CD4-positive, alpha-beta T cell treated with Interleukin-12 subunit alpha and Interleukin-12 subunit beta, for 1 hour (primary cell): Measurements from ENCODE around the gene EMILIN1.
"Not testable (repeated sequence)": the region's sequence is repeated elsewhere in the genome, so short reads cannot be mapped to it uniquely, and the experiment has no call there.

Source experiments
- DNase-seq: peaks from one replicate; pipeline ENCODE4 v3.0.0-alpha.2; 2020

The EMILIN1 gene

DNA sequence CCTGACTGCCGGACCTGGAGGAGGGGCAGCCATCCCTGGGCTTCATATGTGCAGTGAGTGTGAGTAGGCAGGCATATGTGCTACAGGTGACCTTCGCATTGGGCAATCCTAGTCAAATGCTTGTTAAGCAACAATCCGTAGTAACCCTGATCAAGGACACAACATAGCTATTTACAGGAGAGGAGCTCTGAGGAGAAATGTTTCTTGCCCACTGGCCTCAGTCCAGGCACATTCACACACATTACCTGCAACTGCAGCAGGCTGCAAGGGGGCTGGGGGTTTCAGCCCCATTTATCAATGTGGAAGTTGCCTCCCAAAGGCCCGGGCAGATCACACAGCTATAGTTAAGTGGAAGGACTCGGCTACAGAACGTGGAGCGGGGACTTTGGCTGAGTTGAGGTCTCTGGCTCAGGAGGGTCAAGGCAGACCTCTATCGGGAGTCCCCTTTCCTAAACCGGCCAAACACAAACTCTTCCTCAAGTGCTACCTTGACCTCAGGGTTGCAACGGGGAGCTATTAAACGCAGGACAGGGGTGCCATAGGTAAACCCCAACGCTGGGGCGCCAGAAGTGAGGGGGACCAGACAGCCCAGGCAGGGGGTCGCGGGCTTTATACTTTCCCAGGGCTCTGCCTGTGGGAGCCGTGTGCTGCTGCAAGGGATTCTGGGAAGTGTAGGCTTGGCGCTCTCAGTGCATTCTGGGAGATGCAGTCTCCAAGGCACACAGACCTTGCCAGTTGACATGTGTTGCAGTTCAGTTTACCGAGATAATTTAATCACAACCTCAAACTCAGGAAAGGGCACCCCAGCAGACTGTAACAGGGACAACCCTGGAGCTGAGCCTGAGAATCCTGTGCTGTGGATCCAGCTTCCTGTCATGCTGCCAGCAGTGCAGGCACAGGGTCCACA is 17.6 kb downstream of the EMILIN1 start:
- DNase-seq, result peak; percentile 59

DNA sequence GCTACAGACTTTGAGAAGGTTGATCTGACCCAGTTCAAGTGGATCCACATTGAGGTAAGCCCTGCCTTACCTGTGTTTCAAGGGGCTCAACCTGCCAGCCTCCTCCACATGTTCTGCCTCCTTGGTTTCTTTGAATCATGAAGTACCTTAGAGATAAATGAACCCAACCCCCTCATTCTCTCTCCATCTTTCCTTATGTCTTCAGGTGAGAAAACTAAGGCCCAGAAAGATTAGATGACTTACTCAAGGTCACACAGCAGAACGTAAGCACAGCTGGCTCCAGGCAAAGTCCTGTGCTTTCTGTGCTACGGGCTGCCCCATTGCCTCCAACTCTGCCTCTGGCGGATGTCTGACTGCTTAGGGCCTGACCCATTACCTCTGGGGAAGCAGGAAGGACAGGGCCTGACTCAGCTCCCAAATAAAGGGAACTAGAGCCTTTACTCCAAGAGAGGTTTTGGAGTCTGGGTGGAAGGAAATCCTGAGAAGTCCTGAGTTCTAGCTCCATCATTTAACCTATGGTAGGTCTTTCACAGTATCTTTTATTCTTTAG is 18.4 kb downstream of the EMILIN1 start:
- DNase-seq, result no peak

DNA sequence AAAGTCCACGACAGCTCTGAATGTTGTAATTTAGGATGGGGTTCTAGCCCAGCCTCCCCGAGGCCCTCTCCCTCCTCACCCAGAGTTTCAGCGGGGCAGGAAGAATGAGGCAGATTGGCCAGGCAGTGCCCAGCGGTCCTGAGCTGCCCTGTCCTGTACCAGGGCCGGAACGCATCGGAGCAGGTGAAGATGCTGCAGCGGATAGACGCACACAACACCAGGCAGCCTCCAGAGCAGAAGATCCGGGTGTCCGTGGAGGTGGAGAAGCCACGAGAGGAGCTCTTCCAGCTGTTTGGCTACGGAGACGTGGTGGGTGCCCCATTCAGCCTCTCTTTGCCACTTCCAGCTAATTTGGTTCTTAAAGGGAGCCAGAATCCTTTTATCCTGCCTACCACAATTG is 18.9 kb downstream of the EMILIN1 start:
- DNase-seq, result no peak

DNA sequence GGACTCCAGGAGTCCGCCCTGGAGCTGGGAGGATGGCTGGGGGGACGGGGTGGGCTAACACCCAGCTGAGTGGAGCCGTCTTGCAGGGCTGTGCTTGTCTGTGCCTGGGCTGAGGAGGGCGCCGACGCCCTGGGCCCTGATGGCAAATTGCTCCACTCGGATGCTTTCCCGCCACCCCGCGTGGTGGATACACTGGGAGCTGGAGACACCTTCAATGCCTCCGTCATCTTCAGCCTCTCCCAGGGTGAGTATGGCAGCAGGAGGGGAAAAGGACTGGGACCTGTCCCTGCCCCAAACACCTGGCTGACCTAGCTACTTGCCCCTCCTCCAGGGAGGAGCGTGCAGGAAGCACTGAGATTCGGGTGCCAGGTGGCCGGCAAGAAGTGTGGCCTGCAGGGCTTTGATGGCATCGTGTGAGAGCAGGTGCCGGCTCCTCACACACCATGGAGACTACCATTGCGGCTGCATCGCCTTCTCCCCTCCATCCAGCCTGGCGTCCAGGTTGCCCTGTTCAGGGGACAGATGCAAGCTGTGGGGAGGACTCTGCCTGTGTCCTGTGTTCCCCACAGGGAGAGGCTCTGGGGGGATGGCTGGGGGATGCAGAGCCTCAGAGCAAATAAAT is 21.0 kb downstream of the EMILIN1 start:
- DNase-seq, result no peak

DNA sequence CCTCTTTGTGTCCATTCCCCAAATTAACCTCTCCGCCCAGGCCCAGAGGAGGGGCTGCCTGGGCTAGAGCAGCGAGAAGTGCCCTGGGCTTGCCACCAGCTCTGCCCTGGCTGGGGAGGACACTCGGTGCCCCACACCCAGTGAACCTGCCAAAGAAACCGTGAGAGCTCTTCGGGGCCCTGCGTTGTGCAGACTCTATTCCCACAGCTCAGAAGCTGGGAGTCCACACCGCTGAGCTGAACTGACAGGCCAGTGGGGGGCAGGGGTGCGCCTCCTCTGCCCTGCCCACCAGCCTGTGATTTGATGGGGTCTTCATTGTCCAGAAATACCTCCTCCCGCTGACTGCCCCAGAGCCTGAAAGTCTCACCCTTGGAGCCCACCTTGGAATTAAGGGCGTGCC is 21.6 kb downstream of the EMILIN1 start:
- no peak for DNase-seq

DNA sequence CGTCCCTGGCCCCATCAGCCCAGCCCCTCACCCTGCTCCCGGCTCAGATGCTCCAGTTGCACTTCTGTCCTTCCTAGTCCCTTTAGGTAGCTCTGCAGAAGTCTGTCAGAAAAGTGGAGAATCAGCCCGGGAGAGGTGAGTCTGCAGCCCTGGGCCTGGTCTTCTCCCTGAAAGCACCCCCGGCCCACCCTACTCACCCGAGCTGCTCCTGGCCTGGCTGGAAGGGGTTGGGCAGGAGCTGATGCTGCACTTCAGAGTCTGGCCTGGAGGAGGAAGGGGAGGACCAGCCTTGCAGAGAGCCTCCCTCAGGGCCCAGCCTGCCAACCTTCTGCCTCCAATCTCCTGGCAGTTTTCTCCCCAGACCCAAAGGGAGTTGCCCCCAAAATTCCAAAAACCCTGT is 23.9 kb downstream of the EMILIN1 start:
- DNase-seq, result no peak

DNA sequence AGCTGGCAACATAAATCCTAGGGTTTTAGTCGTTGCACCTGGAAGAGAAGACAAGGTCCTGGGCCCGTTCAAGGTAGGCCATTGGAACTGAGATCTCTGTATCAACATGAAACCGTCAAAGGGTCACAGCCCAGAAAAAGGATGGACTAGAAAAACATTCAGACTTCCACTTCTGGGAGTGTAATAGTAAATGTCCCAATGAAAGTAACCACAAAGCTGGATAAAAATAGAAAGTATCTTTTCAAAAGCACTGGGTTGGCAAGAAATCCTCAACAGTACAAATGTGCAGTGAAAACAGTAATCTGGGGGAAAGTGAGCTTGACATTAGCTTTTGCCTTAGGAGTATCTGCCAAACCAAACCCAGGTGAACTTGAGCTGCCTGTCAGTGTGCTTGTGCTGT is 27.6 kb downstream of the EMILIN1 start:
- no peak for DNase-seq

DNA sequence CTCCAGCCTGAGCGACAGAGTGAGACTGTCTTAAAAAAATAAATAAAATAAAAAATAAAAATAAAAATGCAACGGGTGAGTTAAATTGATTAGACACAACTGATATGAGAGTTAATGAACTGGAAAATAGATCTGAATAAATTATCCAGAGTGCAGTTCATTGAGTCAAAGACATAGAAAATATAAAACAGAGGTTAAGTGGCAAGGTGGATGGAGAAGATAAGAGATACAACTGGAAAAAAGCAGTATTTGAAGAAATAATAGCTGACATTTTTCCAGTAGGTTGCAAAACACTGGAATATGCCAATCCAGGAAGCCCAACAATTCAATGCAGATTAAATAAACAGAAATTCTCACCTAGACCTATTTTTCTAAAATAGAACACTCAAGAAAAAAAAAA is 29.8 kb downstream of the EMILIN1 start:
- no peak for DNase-seq

DNA sequence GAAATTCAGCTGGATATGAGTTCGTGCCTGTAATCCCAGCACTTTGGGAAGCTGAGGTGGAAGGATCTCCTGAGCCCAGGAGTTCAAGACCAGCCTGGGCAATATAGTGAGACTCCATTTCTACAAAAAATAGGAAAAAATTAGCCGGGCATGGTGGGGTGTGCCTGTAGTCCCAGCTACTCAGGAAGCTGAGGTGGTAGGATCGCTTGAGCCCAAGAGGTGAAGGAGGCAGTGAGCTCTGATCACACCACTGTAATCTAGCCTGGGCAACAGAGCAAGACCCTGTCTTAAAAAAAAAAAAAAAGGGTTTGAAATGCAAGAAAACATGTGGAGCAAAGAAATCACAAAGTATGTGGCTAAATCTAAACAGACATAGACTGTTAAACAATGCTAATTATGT is 30.7 kb downstream of the EMILIN1 start:
- DNase-seq, result no peak

DNA sequence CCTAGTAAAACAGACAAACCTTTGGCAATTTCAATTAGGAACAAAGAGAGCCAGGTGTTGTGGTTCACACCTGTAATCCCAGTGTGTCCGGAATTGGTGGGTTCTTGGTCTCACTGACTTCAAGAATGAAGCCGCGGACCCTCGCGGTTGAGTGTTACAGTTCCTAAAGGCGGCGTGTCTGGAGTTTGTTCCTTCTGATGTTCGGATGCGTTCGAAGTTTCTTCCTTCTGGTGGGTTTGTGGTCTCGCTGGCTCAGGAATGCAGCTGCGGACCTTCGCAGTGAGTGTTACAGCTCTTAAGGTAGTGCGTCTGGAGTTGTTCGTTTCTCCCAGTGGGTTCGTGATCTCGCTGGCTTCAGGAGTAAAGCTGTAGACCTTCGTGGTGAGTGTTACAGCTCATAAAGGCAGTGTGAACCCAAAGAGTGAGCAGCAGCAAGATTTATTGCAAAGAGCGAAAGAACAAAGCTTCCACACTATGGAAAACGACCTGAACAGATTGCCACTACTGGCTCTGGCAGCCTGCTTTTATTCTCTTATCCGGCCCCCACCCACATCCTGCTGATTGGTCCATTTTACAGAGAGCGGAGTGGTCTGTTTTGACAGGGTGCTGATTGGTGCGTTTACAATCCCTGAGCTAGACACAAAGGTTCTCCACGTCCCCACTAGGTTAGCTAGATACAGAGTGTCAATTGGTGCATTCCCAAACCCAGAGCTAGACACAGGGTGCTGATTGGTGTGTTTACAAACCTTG is 32.4 kb downstream of the EMILIN1 start:
- not testable (repeated sequence) for DNase-seq

DNA sequence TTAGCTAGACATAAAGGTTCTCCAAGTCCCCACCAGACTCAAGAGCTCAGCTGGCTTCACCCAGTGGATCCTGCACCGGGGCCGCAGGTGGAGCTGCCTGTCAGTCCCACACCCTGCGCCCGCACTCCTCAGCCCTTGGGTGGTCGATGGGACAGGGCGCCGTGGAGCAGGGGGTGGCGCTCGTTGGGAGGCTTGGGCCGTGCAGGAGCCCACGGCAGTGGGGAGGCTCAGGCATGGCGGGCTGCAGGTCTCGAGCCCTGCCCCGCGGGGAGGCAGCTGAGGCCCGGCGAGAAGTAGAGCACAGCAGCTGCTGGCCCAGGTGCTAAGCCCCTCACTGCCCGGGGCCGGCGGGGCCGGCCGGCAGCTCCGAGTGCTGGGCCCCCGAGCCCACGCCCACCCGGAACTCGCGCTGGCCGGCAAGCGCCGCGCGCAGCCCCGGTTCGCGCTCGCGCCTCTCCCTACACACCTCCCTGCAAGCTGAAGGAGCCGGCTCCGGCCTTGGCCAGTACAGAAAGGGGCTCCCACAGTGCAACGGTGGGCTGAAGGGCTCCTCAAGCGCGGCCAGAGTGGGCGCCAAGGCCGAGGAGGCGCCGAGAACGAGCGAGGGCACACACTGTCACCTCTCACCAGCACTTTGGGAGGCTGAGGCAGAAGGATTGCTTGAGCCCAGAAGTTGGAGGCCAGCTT is 33.1 kb downstream of the EMILIN1 start:
- DNase-seq, result not testable (repeated sequence)

DNA sequence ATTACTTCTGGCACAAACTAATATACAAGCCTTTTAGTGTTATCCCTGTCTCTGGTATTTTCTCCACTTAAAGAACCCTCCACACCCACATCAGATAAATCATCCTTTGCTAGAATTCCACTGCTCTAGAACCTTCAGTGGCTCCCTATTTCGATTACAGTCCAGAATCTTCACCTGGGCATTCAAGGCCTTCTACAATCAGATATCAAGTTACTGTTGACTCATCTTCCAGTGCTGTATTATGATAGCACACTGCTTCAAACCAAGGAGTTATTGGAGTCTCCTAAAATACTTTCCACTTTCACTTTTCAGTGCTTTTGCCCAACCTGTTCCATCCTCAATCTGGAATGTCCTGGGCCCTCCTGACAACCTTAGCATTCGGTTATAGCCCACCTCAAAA is 37.1 kb downstream of the EMILIN1 start:
- no peak for DNase-seq

DNA sequence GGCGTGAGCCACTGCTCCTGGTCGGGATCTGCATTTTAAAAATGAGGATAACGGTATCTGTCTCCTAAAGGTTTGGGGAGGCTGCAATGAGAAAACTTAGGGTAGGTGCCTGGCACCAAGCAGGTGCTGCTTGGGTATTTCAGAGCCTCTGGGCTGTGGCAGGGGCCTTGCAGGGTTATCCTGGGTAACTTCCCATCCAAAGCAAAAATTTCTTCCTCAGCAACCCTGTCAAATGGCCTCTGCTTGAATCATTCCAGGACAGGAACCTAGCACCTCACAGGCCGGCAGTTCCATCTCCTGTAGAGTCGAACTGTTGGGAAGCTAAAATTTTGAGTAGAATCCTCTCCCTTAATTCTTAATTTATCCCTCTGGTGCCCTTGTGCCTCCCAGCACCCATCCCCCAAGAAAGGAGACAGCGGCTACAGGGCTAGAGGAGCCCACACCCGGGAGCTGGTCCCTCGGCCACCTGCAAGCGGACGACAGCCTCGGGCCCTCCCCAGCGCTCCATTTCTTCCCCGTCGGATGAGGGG is 39.6 kb downstream of the EMILIN1 start:
- no peak for DNase-seq

DNA sequence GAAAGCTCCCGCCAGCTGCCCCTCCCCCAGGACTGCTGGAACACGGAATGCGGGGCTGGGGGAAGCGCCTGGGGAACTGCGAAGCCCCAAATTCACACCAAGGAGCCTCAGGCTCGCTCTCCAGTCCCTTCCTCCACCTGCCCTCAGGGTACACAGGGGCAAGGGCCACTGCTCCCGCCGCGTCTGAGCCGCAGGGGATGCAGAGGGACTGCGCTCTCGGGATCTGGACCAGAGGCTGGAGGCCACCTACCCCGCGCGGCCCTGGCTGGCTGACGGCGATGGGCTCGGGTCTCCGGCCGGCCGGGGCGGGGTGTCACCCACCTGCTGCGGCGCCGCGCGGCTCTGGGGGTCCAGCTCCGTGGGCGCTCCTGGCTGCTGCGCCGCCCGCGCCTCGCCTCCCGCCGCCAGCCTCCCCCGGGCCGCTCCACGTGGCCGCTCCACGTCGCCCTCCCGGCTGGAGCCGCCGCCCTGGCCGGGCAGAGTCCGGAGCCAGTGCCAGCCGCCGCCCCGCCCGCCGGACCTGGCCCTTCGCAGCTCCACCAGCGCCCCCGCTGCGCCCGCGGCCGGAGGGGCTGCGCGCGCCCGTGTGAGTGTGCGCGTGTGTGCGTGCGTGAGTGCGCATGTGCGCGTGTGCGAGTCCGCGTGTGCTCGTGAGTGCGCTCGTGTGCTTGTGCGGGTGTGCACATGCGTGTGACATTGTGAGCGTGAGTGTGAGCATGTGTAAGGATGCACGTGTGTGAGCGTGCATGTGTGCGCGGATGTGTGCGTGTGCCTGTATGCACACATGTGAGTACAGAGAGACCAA is 40.3 kb downstream of the EMILIN1 start, which contains the start of gene CGREF1:
TSS of gene CGREF1 (minus strand) at position 604 of the 805 bp plus-strand sequence. CDS start 14,762 bp downstream, outside the sequence.
- DNase-seq, result peak; percentile 12

DNA sequence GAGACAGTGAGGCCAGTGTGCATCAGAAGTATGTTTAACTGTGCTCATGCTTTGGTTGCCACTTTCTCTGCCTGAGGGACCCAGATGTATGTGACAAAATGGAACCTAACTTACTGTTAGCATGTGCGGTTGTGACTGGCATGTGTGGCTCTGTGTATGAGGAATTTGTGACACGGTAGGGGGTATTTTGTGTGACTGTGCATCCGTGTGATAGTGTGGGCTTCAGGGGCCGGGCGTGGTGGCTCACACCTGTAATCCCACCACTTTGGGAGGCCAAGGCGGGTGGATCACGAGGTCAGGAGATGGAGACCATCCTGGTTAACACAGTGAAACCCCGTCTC is 40.9 kb downstream of the EMILIN1 start:
- not testable (repeated sequence) for DNase-seq

DNA sequence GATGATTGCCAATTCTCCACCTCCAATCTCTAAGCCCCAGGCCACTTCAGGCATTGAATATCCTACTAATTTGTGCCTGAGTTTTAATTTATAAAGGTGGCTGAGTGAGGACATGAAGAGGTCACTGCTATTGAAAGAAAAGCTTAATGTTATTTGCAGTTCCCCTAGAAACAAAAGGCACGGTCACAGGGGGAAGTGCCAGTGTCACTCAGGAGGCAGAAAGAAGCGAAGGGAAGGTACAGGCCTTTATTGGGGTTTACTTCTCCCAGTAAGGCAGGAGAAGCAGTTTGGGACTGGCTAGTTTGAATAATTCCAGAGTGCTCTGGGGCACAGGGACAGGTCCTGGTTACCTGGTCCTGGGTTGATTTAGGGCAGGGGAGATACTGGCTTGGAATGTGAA is 43.5 kb downstream of the EMILIN1 start:
- no peak for DNase-seq

DNA sequence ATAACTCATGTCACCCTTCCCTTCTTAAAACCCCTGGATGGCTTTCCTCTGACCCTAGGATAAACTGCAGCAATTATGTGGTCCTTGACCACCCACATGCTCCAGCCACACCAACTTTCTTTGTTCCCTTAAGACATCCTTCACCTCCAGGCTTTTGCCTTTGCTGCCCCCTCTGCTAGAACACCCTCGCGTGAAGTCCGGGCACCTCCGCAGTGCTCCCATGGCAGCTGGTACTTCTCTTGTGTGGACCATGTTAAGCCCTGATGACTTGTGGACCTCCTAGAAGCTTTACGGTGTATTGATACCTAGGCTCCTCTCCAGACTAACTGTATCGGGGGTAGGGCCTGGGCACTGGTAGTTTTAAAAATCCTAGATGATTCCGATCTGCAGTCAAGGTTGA is 44.4 kb downstream of the EMILIN1 start:
- DNase-seq, result no peak

DNA sequence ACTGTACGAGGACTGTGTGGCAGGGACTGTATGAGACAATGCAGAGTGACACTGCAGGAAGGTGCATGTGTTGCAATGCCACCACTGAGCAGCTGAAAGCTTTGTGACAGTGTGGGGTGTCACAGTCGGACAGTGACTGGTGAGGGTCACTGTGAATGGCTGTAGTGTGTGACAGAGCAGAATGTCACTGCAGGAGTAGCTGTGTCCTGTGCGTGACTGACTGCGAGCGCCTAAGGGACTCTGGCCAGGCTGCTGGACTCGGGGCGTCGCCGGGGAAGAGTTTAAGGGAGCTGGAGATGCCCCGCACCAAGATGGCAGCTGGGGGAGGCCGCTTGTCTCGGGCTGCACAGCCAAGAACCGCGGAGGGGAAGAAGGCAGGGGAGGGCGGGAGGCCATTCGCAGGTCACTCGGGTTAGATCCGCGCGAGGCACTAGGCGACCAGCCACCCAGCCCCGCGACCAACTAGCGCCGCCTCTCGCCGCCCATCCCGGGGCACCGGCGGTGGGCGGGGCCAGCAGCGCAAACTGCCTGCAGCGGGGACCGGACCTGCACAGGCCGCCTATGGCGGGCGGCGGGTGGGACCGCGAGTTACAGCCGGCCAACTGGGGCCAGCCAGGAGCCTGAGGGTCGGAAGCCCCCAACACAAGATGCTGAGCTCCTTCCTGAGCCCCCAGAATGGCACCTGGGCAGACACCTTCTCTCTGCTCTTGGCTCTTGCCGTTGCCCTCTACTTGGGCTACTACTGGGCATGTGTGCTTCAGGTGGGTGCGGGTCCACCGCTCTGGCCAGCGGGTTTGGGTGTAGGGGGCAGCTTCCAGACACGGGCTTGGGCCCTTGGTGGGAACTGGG is 45.1 kb downstream of the EMILIN1 start, which contains the start of gene ABHD1:
TSS of gene ABHD1 (plus strand) at position 514 of the 849 bp plus-strand sequence. CDS start at position 648, 134 bp downstream.
- peak; percentile 80 for DNase-seq

DNA sequence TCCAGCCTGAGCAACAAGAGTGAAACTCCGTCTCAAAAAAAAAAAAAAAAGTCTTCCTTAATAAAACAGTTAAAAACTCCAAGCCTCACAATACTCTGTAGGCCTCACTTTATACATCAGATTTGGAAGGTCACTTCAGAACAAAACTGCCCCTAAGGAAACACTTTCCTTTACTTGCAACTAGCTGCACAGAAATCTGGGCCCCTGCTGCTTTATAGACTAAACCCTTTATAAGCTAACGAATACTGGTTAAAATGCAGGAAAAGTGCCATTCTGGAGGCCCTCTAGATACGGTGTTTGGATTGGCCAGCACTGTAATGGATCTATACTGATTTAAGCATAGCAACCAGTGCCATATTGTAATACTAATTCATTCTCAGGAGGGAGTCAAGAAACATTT is 46.7 kb downstream of the EMILIN1 start:
- no peak for DNase-seq

DNA sequence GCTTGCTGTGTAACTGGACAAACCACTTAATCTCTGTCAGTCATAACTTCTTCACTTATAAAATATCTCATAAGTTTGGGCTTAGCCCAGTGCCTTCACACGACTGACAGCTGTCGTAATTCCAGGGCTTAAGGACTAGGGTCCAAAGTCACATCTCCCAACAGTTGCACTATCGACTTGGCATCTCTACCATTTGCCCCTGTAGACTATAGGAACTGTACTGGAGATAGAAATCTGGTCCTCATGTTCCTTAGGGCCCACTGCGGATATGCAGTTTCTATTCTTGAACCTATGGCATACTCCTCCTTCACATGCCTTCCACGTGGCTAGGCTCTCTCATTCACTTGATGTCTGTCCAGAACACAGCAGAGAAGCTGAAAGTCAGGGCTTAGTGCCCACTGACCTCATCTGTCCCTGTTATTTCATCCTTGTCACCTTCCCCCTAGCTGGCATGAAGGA is 47.9 kb downstream of the EMILIN1 start:
- DNase-seq, result no peak
